HG02973 (cell line): ENCODE results near the gene PVRIG.
"Not testable (repeated sequence)": the region's sequence is repeated elsewhere in the genome, so short reads cannot be mapped to it uniquely, and the experiment has no call there.

Experiments used
- ATAC-seq: cut with Tn5 transposase; IDR thresholded peaks from one replicate; pipeline ENCODE4 v1.9.1; 2021; ENCODE audit warnings: moderate library complexity; ENCODE audit not compliant: unreplicated experiment

Gene PVRIG

GRCh38 chr7:100192969-100193368, 26.8 kb upstream of the PVRIG start:
- ATAC-seq = no peak

GRCh38 chr7:100195222-100195621, 24.5 kb upstream of the PVRIG start:
- ATAC-seq = no peak

GRCh38 chr7:100195901-100196322, 23.8 kb upstream of the PVRIG start:
- ATAC-seq = not testable (repeated sequence)

- ATAC-seq = no peak
Measured at GRCh38 chr7:100198266-100198665, 21.5 kb upstream of the PVRIG start.

- no peak for ATAC-seq
Measured at GRCh38 chr7:100200693-100201092, 19.1 kb upstream of the PVRIG start.

- ATAC-seq = no peak
Measured at GRCh38 chr7:100204454-100204853, 15.3 kb upstream of the PVRIG start.

- peak; percentile 79 for ATAC-seq
Measured at GRCh38 chr7:100208911-100209408, 10.8 kb upstream of the PVRIG start.

- ATAC-seq = no peak
Measured at GRCh38 chr7:100209493-100209892, 10.3 kb upstream of the PVRIG start.

- ATAC-seq = no peak
Measured at GRCh38 chr7:100210805-100211204, 8.9 kb upstream of the PVRIG start.

- ATAC-seq = peak; percentile 40
Measured at GRCh38 chr7:100211342-100211780, 8.4 kb upstream of the PVRIG start.

- no peak for ATAC-seq
Measured at GRCh38 chr7:100212631-100213286, 7.0 kb upstream of the PVRIG start.

GRCh38 chr7:100213672-100214071, 6.1 kb upstream of the PVRIG start:
- ATAC-seq = no peak

GRCh38 chr7:100214356-100214755, 5.4 kb upstream of the PVRIG start:
- ATAC-seq = not testable (repeated sequence)

- ATAC-seq = no peak
Measured at GRCh38 chr7:100215895-100216294, 3.9 kb upstream of the PVRIG start.

GRCh38 chr7:100217934-100218333, 1.8 kb upstream of the PVRIG start:
- ATAC-seq = not testable (repeated sequence)

GRCh38 chr7:100219271-100219737, 445 bp upstream of the PVRIG start:
- no peak for ATAC-seq

- peak; percentile 4 for ATAC-seq
Measured at GRCh38 chr7:100220586-100221230, 959 bp downstream of the PVRIG start.

- ATAC-seq = peak; percentile 46
Measured at GRCh38 chr7:100221231-100221718, 1.5 kb downstream of the PVRIG start.

GRCh38 chr7:100221767-100222444, 2.2 kb downstream of the PVRIG start:
- no peak for ATAC-seq

- no peak for ATAC-seq
Measured at GRCh38 chr7:100222445-100223132, 2.8 kb downstream of the PVRIG start.

- not testable (repeated sequence) for ATAC-seq
Measured at GRCh38 chr7:100223376-100223927, 3.7 kb downstream of the PVRIG start.
